CD8-positive, alpha-beta memory T cell (primary cell): ENCODE results near the gene SNX18. TPM values are rescaled to one million over a fixed set of nuclear protein-coding genes. Genes with fewer than 3 reads are reported as not detected.
A peak's percentile ranks its signal among the peaks of the same experiment; 100 is the strongest.

Source experiments
- CTCF ChIA-PET: fragments of 350-600 bp; sonication (Branson Sonifier 250); formaldehyde crosslinking; loops from one replicate; lab custom pipeline; 2021; ENCODE audit warnings: antibody characterized with exemption; lab: Charles Lee
- POLR2A ChIA-PET: fragments of 350-600 bp; sonication (Branson Sonifier 250); formaldehyde crosslinking; loops from one replicate; lab custom pipeline; 2021; ENCODE audit warnings: antibody characterized with exemption; lab: Charles Lee
- DNase-seq, 5 donors: peaks; one replicate each; pipeline versions ENCODE4 v3.0.0 to v3.0.0-alpha.2; 2020 to 2022; ENCODE audit warnings: mixed read lengths in 1 of 5
- H3K27ac ChIP-seq: one replicate; pipeline ENCODE4 v1.7.0; 2013; ENCODE audit warnings: low read depth, mild to moderate bottlenecking, low read length, moderate library complexity
- H3K27me3 ChIP-seq: 2 replicates; pipeline ENCODE4 v1.7.0; 2013; ENCODE audit warnings: low read length, mild to moderate bottlenecking; ENCODE audit not compliant: insufficient read depth, poor library complexity, severe bottlenecking
- H3K36me3 ChIP-seq: 2 replicates; pipeline ENCODE4 v1.7.0; 2013; ENCODE audit warnings: mild to moderate bottlenecking, low read length, moderate library complexity; ENCODE audit not compliant: insufficient read depth
- H3K4me1 ChIP-seq: 2 replicates; pipeline ENCODE4 v1.7.0; 2013; ENCODE audit warnings: mild to moderate bottlenecking, low read length, moderate library complexity; ENCODE audit not compliant: insufficient read depth
- H3K4me3 ChIP-seq: 2 replicates; pipeline ENCODE4 v1.7.0; 2013; ENCODE audit warnings: mild to moderate bottlenecking, low read length
- H3K9me3 ChIP-seq: 2 replicates; pipeline ENCODE4 v1.7.0; 2013; ENCODE audit warnings: mild to moderate bottlenecking, low read length
- H3K27ac Mint-ChIP-seq, 8 donors: one replicate each; pipeline ENCODE4 v1.8.0; 2020 to 2021; ENCODE audit warnings: mixed read lengths in 8 of 8, mild to moderate bottlenecking in 6 of 8, inconsistent platforms in 3 of 8, moderate library complexity in 3 of 8
- H3K27me3 Mint-ChIP-seq, 2 donors: one replicate each; pipeline ENCODE4 v1.8.0; 2020 to 2021; ENCODE audit warnings: mixed read lengths in 2 of 2, mild to moderate bottlenecking in 1 of 2, moderate library complexity in 1 of 2
- H3K36me3 Mint-ChIP-seq, 3 donors: one replicate each; pipeline ENCODE4 v1.8.0; 2020 to 2021; ENCODE audit warnings: mixed read lengths in 3 of 3, inconsistent platforms in 1 of 3, mild to moderate bottlenecking in 1 of 3
- H3K4me1 Mint-ChIP-seq, 3 donors: one replicate each; pipeline ENCODE4 v1.8.0; 2020 to 2021; ENCODE audit warnings: mixed read lengths in 3 of 3, inconsistent platforms in 1 of 3, mild to moderate bottlenecking in 1 of 3
- H3K4me3 Mint-ChIP-seq, 7 donors: one replicate each; pipeline ENCODE4 v1.8.0; 2020 to 2021; ENCODE audit warnings: mixed read lengths in 7 of 7, mild to moderate bottlenecking in 6 of 7, moderate library complexity in 4 of 7, inconsistent platforms in 2 of 7
- H3K9me3 Mint-ChIP-seq, 5 donors: one replicate each; pipeline ENCODE4 v1.8.0; 2020 to 2022; ENCODE audit warnings: mixed read lengths in 5 of 5, mild to moderate bottlenecking in 3 of 5, moderate library complexity in 2 of 5, inconsistent platforms in 1 of 5
- polyA plus RNA-seq: library from polyadenylated mRNA; unstranded; fragments of 300-500 nt; fragmentation: Illumina TruSeq; gene quantifications from one replicate; pipeline ENCODE4 v1.2.3, GENCODE V29; 2021
- total RNA-seq, 2 experiments: library from RNA; stranded (reverse); gene quantifications; one replicate each; pipeline ENCODE4 v1.2.3, GENCODE V29; 2021

Gene SNX18
- total and polyA plus RNA-seq, 3 experiments from 2014 or later: 3.8 to 23.9 (median 21.5) TPM

DNA sequence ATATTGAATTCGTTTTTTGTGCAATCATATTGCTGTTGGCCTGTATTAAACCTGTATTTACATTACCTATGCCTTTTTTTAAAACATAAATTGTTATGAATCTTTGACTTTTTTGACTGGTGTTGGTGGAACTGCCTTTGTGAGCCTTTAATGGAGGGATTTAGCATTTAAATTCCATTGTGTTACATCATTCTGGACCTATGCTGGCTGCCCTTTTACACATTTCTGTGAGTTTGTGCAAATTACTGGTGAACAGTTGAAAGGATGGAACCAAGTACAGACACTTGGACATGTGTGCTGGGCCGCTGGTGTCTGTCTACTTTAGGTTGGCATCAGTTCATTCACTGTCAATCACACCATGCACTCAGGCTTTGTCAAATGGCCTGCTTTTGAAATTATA lies 3.4 kb downstream of the SNX18 start:
- ChIA-PET POLR2A (interaction anchor here (0.6 kb wide), 1 partner anchor 208 kb away, joined by 4 read pairs; no protein-coding TSS in a partner anchor), CTCF (no interaction called here)
- Mint-ChIP-seq H3K27me3 (no peaks in the 10 kb centered on the region), H3K36me3 (peaks cover 4 to 33% (median 8%) of the 10 kb centered on the region in 3 donors), H3K27ac (peak overlapping the region in 5 of 8 donors; percentile 11 to 88 (median 79)), H3K4me1 (peaks cover 24 to 74% (median 35%) of the 10 kb centered on the region in 3 donors), H3K9me3 (no peaks in the 10 kb centered on the region), H3K4me3 (peak overlapping the region; percentile 86 to 97 (median 89))
- Histone ChIP-seq H3K27ac (no peak overlapping the region), H3K27me3 (no peaks in the 10 kb centered on the region), H3K9me3 (no peaks in the 10 kb centered on the region), H3K36me3 (no peaks in the 10 kb centered on the region), H3K4me1 (peaks cover 57% of the 10 kb centered on the region), H3K4me3 (peak overlapping the region; percentile 68)
- DNase-seq: no peak

DNA sequence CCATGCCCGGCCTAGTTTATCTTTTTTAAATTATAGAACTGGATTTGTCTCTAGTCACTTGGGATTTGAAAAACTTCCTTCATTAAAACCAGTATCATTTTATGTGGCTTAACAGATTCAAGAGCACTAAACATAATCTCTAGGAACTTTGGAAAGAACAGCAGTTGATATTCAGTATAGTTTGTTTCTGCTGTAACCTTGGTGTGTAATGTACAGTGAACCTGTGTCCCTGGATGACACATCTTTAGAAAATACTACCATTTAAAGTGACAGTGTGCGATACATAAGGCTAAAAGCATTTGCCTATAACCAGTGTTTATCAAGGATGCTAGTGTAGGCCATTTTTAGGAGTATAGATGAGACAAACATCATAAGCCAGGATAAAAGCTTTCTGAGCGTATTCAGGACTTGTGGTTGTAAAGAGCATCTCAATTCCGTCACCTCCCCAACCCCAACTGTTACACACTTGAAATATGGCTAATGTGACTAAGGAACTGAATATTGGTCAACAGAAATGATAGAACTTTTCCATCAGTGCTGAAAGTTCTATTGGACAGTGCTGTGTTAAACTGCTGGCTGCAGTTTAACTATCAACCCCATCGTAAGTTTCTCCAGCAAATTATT lies 4.4 kb downstream of the SNX18 start:
- Mint-ChIP-seq H3K36me3 (peaks cover 4 to 33% (median 9%) of the 10 kb centered on the region in 3 donors), H3K27ac (peak overlapping the region in 3 of 8 donors; percentile 23 to 61 (median 44)), H3K9me3 (no peaks in the 10 kb centered on the region), H3K4me1 (peaks cover 22 to 74% (median 31%) of the 10 kb centered on the region in 3 donors), H3K4me3 (peak overlapping the region; percentile 67 to 94 (median 88)), H3K27me3 (no peaks in the 10 kb centered on the region)
- ChIA-PET POLR2A (no interaction called here), CTCF (interaction anchor here (0.9 kb wide), 1 partner anchor 323 kb away, joined by 3 read pairs; no protein-coding TSS in a partner anchor)
- no peaks in the 10 kb centered on the region for H3K27me3 ChIP-seq
- no peak overlapping the region for H3K4me3 ChIP-seq
- DNase-seq: no peak
- peaks cover 64% of the 10 kb centered on the region for H3K4me1 ChIP-seq
- no peaks in the 10 kb centered on the region for H3K36me3 ChIP-seq
- H3K27ac ChIP-seq: no peak overlapping the region
- no peaks in the 10 kb centered on the region for H3K9me3 ChIP-seq

DNA sequence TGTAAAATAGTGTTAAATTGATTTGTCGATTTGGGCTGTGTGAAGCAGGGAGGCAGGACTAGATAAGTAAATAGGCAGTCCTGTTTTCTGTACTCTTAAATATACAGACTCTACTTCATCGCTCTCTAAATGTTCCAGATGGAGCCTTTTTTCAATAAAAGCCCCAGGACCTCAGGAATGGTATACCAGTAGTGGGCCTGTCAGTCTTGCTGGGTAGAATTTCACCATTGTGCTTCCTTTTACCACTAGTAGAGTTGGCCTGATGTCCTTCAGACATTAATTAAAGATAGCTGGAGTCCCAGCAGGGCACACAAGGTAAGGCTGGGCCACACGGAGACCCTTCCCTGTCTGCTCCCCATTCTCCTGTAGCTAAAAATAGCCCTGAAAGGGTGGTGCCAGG lies 6.0 kb downstream of the SNX18 start:
- DNase-seq: no peak
- Mint-ChIP-seq H3K36me3 (peaks cover 4 to 33% (median 9%) of the 10 kb centered on the region in 3 donors), H3K4me1 (peaks cover 16 to 70% (median 27%) of the 10 kb centered on the region in 3 donors), H3K27ac (peak overlapping the region in 1 of 8 donors; percentile 73), H3K4me3 (peak overlapping the region; percentile 9 to 90 (median 52)), H3K27me3 (no peaks in the 10 kb centered on the region), H3K9me3 (no peaks in the 10 kb centered on the region)
- Histone ChIP-seq H3K27ac (no peak overlapping the region), H3K4me3 (no peak overlapping the region), H3K9me3 (no peaks in the 10 kb centered on the region), H3K4me1 (peaks cover 69% of the 10 kb centered on the region), H3K27me3 (no peaks in the 10 kb centered on the region), H3K36me3 (no peaks in the 10 kb centered on the region)
- ChIA-PET CTCF (interaction anchor here (1.0 to 2.9 kb wide), 3 partner anchors 271 to 342 kb away, joined by 3 to 11 read pairs (median 5); no protein-coding TSS in a partner anchor), POLR2A (no interaction called here)

DNA sequence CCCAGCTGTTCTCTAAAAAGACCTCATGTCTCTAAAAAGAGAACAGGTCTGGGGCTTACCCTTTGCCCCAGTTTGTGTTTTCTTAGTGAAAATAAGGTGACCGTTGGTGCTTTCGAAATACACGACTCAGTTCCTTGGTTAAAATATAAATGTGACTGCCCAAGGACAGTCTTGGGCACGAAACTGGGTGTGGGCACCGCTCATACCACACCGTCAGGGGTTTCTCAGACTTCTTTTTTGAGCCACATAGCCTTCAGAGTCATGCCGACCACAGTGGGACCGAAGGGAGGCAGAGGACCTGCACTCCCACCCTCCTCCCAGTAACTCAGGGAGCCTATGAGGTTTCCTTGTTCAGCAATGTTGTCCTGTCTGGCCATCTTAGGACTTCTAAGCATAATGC lies 6.5 kb downstream of the SNX18 start:
- H3K36me3 ChIP-seq: no peaks in the 10 kb centered on the region
- H3K4me3 Mint-ChIP-seq: peak overlapping the region; percentile 9 to 90 (median 33)
- H3K4me1 ChIP-seq: peaks cover 67% of the 10 kb centered on the region
- no peaks in the 10 kb centered on the region for H3K9me3 ChIP-seq
- no peaks in the 10 kb centered on the region for H3K9me3 Mint-ChIP-seq
- no peak for DNase-seq
- no peak overlapping the region for H3K27ac ChIP-seq
- peaks cover 4 to 33% (median 9%) of the 10 kb centered on the region in 3 donors for H3K36me3 Mint-ChIP-seq
- H3K27ac Mint-ChIP-seq: peak overlapping the region in 2 of 8 donors; percentile 9 to 73
- H3K27me3 Mint-ChIP-seq: no peaks in the 10 kb centered on the region
- POLR2A ChIA-PET: no interaction called here
- H3K4me1 Mint-ChIP-seq: peaks cover 11 to 66% (median 23%) of the 10 kb centered on the region in 3 donors
- CTCF ChIA-PET: interaction anchor here (1.0 to 2.9 kb wide), 4 partner anchors 271 to 344 kb away, joined by 3 to 11 read pairs (median 4); no protein-coding TSS in a partner anchor
- H3K4me3 ChIP-seq: no peak overlapping the region
- no peaks in the 10 kb centered on the region for H3K27me3 ChIP-seq

DNA sequence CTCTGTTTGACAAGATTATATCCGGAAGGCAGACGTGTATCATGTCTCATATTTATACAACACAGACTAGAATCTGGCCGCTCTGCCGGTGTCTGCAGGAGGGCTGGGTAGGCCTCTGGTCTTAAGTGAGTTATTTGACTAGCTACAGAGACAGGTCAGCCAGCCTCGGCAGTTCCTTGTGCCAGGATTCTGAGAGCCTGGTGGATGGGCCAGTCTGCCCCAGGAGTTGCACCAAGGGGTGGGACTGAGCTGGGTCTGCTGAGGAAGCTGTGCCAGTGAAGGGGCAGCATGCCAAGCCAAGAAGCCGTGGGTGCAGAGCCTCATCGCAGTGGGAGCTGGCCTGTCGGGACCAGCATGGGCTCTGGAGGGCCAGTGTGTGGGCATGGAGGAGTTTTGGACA lies 7.1 kb downstream of the SNX18 start:
- H3K4me1 ChIP-seq: peaks cover 66% of the 10 kb centered on the region
- peaks cover 5 to 63% (median 17%) of the 10 kb centered on the region in 3 donors for H3K4me1 Mint-ChIP-seq
- no peak overlapping the region for H3K27ac Mint-ChIP-seq
- no peak overlapping the region for H3K4me3 ChIP-seq
- CTCF ChIA-PET: interaction anchor here (1.0 to 2.9 kb wide), 5 partner anchors 8 to 343 kb away, joined by 3 to 11 read pairs (median 4); no protein-coding TSS in a partner anchor
- H3K4me3 Mint-ChIP-seq: peak overlapping the region in 3 of 7 donors; percentile 10 to 90 (median 75)
- peaks cover under 1 to 27% (median 9%) of the 10 kb centered on the region in 3 donors for H3K36me3 Mint-ChIP-seq
- H3K27me3 ChIP-seq: no peaks in the 10 kb centered on the region
- DNase-seq: no peak
- no peaks in the 10 kb centered on the region for H3K36me3 ChIP-seq
- H3K27ac ChIP-seq: no peak overlapping the region
- POLR2A ChIA-PET: no interaction called here
- no peaks in the 10 kb centered on the region for H3K27me3 Mint-ChIP-seq
- no peaks in the 10 kb centered on the region for H3K9me3 Mint-ChIP-seq
- no peaks in the 10 kb centered on the region for H3K9me3 ChIP-seq

DNA sequence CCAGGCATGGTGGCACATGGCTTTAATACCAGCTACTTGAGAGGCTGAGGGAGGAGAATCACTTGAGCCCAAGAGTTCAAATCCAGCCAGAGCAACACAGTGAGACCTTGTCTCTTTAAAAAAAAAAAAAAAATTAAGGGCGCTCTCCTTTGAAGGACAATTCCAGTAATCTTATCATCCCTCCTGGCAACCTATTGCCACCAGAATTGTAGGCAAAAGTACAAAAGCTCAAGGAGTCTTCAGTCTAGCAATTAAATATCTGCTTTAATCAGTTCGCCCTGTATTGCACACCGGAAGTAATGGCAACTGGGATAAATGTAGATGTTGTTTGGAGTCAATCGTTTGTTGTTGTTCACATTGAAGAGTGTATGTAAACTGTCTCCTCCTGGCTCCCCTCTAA lies 7.7 kb downstream of the SNX18 start:
- Histone ChIP-seq H3K27ac (no peak overlapping the region), H3K4me1 (peaks cover 66% of the 10 kb centered on the region), H3K27me3 (no peaks in the 10 kb centered on the region), H3K9me3 (no peaks in the 10 kb centered on the region), H3K4me3 (no peak overlapping the region), H3K36me3 (no peaks in the 10 kb centered on the region)
- POLR2A ChIA-PET: no interaction called here
- H3K36me3 Mint-ChIP-seq: peaks cover 0 to 25% (median 9%) of the 10 kb centered on the region in 3 donors
- H3K27me3 Mint-ChIP-seq: no peaks in the 10 kb centered on the region
- no peak for DNase-seq
- CTCF ChIA-PET: interaction anchor here (0.9 to 2.9 kb wide), 5 partner anchors 8 to 343 kb away, joined by 3 to 11 read pairs (median 4); no protein-coding TSS in a partner anchor
- no peaks in the 10 kb centered on the region for H3K9me3 Mint-ChIP-seq
- H3K4me1 Mint-ChIP-seq: peaks cover 0 to 63% (median 11%) of the 10 kb centered on the region in 3 donors
- H3K27ac Mint-ChIP-seq: peak overlapping the region in 1 of 8 donors; percentile 30
- peak overlapping the region in 3 of 7 donors; percentile 19 to 34 (median 33) for H3K4me3 Mint-ChIP-seq

DNA sequence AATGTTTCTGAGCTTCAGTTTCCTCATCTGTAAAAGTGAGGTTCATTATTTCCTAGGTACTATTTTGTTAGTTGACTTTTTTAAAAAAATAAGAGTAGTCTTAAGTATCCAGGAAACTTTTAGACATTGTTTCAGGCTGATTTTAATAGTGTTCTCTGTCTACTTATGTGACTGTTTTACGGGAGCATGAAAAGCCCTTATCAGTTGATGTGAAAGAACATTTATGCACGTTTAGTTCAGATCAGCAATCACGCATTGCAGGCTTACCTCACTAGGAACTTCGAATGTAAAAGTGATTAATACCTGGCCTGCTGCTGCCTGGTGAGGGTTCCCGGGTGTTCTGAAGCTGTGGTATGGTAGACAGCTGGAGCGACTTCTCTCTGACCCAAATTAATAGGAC lies 8.1 kb downstream of the SNX18 start:
- H3K27me3 Mint-ChIP-seq: no peaks in the 10 kb centered on the region
- Histone ChIP-seq H3K9me3 (no peaks in the 10 kb centered on the region), H3K4me1 (peaks cover 65% of the 10 kb centered on the region), H3K4me3 (no peak overlapping the region), H3K27ac (no peak overlapping the region), H3K36me3 (no peaks in the 10 kb centered on the region), H3K27me3 (no peaks in the 10 kb centered on the region)
- POLR2A ChIA-PET: no interaction called here
- H3K27ac Mint-ChIP-seq: no peak overlapping the region
- H3K4me3 Mint-ChIP-seq: peak overlapping the region in 4 of 7 donors; percentile 19 to 48 (median 34)
- peaks cover 0 to 20% (median 9%) of the 10 kb centered on the region in 3 donors for H3K36me3 Mint-ChIP-seq
- H3K4me1 Mint-ChIP-seq: peaks cover 0 to 63% (median 7%) of the 10 kb centered on the region in 3 donors
- H3K9me3 Mint-ChIP-seq: no peaks in the 10 kb centered on the region
- no peak for DNase-seq
- CTCF ChIA-PET: interaction anchor here (0.9 to 2.9 kb wide), 4 partner anchors 9 to 342 kb away, joined by 3 to 11 read pairs (median 4); no protein-coding TSS in a partner anchor
